Ramos (cell line): ENCODE measurements around the gene SFMBT2.
"Not testable (repeated sequence)": the region's sequence is repeated elsewhere in the genome, so short reads cannot be mapped to it uniquely, and the experiment has no call there.

Experiments used
- in situ Hi-C: fragments of 300-500 bp; cut with MboI; formaldehyde crosslinking; loops from one replicate; pipeline ENCODE4 v1.14.3; 2022; ENCODE audit warnings: low sequenced_read_pairs; ENCODE audit not compliant: unreplicated experiment

Gene SFMBT2

GRCh38 chr10:7248148-7248547, 162.7 kb downstream of the SFMBT2 start:
- in situ Hi-C loops: no loop called here

DNA sequence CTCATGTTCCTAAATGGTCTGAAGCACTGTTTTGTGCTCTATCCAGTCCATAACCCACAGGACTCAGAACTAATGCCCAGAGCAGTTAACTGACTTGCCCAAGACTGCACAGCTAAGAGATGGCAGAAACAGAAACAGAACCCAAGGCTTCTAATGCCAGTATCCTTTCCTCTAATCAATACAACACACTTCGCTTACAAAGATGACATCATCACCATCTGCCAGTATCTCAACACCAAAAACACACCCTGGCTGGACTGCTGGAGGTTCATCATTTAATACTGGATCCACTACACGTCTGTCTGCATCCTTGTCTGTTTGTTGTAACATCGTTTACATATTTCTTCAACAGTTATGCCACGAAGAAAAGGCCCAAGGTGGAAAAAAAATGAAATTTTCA, 165.3 kb downstream of the SFMBT2 start:
- in situ Hi-C loops: no loop called here

- in situ Hi-C loops: no loop called here
Measured at GRCh38 chr10:7243873-7244272, 167.0 kb downstream of the SFMBT2 start.

GRCh38 chr10:7243139-7243538, 167.7 kb downstream of the SFMBT2 start:
- in situ Hi-C loops: no loop called here

GRCh38 chr10:7239312-7239985, 171.4 kb downstream of the SFMBT2 start:
- in situ Hi-C loops: no loop called here

- in situ Hi-C loops: no loop called here
Measured at GRCh38 chr10:7235376-7235775, 175.5 kb downstream of the SFMBT2 start.

DNA sequence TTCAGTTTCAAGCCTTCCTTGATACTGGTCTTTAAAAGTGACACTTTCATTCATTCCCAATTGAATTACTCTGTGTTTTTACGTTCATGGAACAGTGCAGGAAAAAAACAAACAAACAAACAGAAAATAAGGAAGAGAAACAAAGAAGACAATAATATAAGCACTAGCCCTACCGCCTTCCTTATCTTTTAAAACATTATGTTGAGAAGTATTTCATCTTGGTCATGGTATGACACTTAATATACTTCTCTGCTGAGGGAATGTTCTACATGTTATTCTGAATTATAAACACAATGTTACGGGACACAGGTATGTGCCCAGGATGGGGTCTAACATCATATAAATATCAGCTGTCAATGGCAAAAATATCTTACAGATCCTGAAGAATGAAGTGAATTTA, 176.7 kb downstream of the SFMBT2 start:
- in situ Hi-C loops: no loop called here

DNA sequence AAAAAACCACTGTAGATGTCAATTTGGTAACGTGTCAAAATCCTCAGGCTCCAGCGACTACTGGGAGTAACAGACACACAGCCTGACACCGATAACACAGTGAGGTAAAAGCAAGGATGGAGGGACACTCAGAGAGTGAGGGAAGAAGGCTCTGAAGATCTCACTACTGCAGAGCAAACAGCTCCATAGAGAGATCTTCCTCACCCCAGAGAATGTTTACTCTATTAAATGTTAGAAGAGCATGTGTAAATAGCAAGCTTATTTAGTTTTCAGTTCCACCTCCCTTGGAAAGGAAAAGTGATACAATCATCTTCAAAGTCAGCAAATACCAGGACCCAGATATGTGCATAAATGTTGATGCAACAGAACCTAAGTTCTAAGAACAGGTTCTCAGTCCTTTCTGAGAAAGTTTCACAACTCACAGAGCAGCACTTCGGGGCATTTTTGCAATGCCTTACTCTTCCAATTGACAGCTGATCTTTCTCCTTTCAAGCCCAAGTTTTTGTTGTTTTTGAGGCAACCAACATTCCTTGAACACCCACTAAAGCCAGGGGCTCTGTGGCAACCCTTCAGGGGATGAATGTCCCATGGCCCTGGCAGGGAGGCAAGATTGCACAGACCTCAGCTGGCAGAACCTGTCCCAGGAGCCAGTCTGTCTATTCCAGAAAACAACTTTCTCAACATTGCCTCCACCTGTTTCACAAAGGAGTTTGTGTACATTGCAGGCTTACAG, 177.4 kb downstream of the SFMBT2 start:
- in situ Hi-C loops: no loop called here

GRCh38 chr10:7231509-7232414, 179.1 kb downstream of the SFMBT2 start:
- in situ Hi-C loops: no loop called here

GRCh38 chr10:7230951-7231350, 179.9 kb downstream of the SFMBT2 start:
- in situ Hi-C loops: no loop called here

GRCh38 chr10:7230036-7230435, 180.8 kb downstream of the SFMBT2 start:
- in situ Hi-C loops: no loop called here

- in situ Hi-C loops: no loop called here
Measured at GRCh38 chr10:7225133-7225532, 185.7 kb downstream of the SFMBT2 start.

GRCh38 chr10:7218968-7219367, 191.9 kb downstream of the SFMBT2 start:
- in situ Hi-C loops: no loop called here

- in situ Hi-C loops: not testable (repeated sequence)
Measured at GRCh38 chr10:7212696-7213095, 198.1 kb downstream of the SFMBT2 start.

- in situ Hi-C loops: no loop called here
Measured at GRCh38 chr10:7211857-7212577, 198.8 kb downstream of the SFMBT2 start.

DNA sequence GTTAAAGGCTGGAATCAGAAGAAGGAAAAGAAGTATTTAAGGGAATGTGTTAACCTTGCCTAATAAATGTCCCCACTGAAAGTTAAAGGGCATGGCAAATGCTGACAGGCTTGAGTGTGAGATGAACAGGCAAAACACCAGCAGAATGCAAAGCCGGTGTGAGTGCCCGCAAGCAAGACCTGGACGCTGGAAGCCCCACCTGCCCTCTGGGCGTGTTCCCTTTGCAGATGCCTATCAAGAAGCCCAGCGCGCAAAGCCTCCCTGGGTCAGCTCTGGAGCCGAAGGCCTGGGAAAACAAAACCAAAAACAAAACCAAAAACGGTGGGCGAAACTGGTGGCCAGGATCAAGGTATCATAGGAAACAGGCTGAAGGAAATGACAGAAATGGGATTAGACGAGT, 200.3 kb downstream of the SFMBT2 start:
- in situ Hi-C loops: no loop called here

- in situ Hi-C loops: no loop called here
Measured at GRCh38 chr10:7209458-7209857, 201.4 kb downstream of the SFMBT2 start.

GRCh38 chr10:7206412-7207100, 204.3 kb downstream of the SFMBT2 start:
- in situ Hi-C loops: no loop called here

- in situ Hi-C loops: no loop called here
Measured at GRCh38 chr10:7205656-7206055, 205.2 kb downstream of the SFMBT2 start.
